ACC112 (cell line): ENCODE measurements around the gene COL11A1.

Experiments used
- H2AFZ ChIP-seq: fragments of 200-600 bp; sonication (generic); one replicate; pipeline ENCODE4 v1.6.0; 2017; ENCODE audit warnings: antibody characterized with exemption, low read length; ENCODE audit not compliant: unreplicated experiment
- H3K27ac ChIP-seq: fragments of 200-600 bp; sonication (generic); 2 replicates; pipeline ENCODE4 v1.5.1; 2014; ENCODE audit warnings: low read depth, mild to moderate bottlenecking, antibody characterized with exemption, low read length, moderate library complexity
- H3K27me3 ChIP-seq: fragments of 200-600 bp; sonication (generic); 2 replicates; pipeline ENCODE4 v1.6.1; 2014; ENCODE audit warnings: mild to moderate bottlenecking, antibody characterized with exemption, low read length, moderate library complexity, mixed read lengths; ENCODE audit not compliant: insufficient read depth
- H3K36me3 ChIP-seq: fragments of 200-600 bp; sonication (generic); 2 replicates; pipeline ENCODE4 v1.6.1; 2016; ENCODE audit warnings: mild to moderate bottlenecking, antibody characterized with exemption, low read length, moderate library complexity, mixed read lengths; ENCODE audit not compliant: insufficient read depth
- H3K4me1 ChIP-seq: fragments of 200-600 bp; sonication (generic); one replicate; pipeline ENCODE4 v1.6.1; 2016; ENCODE audit warnings: low read length, mixed read lengths; ENCODE audit not compliant: insufficient read depth, unreplicated experiment, control insufficient read depth
- H3K4me3 ChIP-seq: fragments of 200-600 bp; sonication (generic); 2 replicates; pipeline ENCODE4 v1.5.1; 2014; ENCODE audit warnings: mild to moderate bottlenecking, low read depth, low read length
- H3K79me2 ChIP-seq: fragments of 200-600 bp; sonication (generic); one replicate; pipeline ENCODE4 v1.6.0; 2016; ENCODE audit warnings: low read length; ENCODE audit not compliant: control insufficient read depth, unreplicated experiment, insufficient read depth

The COL11A1 gene

DNA sequence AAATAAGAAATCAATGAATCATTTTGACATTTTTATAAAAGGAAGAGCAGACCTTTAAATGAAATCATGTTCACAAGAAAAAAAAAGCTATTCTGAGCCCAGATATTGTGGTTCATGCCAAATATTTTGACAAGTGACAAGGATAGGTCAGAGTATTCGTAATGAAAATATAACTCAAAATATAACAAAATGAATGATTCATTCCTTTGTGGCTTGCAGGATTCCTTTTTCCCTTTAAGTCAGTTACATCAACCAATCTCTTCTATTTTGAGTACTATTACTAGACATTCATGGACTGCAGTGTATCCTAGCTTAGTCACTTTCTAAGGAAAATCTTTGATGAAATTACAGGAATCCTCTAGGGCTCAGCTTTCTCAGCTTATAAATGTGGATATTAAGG, 188.7 kb downstream of the COL11A1 start:
- peaks cover 13% of the 10 kb centered on the region for H3K4me1 ChIP-seq
- no peaks in the 10 kb centered on the region for H3K79me2 ChIP-seq
- 0 out of 2 replicates have a peak overlapping the region, but pooled peaks have one; percentile 5 for H3K4me3 ChIP-seq
- H3K36me3 ChIP-seq, result no peaks in the 10 kb centered on the region
- peak overlapping the region; percentile 22 for H3K27ac ChIP-seq
- no peak overlapping the region for H2AFZ ChIP-seq
- H3K27me3 ChIP-seq, result no peaks in the 10 kb centered on the region

DNA sequence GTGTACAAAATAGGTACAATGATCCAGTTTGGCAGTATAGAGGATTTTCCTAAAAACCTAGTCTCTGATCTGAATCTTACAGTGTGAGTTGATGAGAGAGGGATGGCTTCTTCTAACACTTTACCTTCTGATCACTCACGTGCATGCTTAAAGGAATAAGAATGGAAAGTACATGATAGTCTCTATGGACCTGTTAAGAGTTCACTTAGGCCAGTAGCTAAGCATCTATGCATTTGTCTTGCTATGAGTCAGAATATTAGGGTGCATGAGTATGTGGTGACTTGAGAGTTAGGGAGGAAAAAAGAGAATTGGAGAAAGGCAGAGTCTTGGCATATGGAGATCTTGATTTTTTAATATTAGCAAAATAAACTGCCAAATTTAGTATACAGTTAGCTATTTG, 206.3 kb downstream of the COL11A1 start:
- H3K36me3 ChIP-seq, result no peaks in the 10 kb centered on the region

DNA sequence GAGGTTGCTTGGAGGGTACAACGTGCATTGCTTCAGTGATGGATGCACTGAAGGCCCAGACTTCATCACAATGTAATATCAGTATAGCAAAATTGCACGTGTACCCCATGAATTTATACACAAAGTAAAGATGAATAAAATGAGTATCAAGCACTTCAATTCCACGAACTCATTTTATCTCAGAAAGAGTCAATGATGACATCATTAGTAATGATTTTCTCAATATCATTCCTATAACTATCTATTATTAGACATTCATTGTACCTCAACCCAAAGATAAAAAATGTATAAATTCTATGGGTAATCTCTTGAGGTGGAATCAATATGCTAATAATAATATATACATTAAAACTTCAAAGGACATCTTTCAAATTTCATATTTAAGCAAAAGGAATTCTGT, 208.4 kb downstream of the COL11A1 start:
- Histone ChIP-seq H3K27me3 (no peaks in the 10 kb centered on the region), H3K4me1 (peaks cover 22% of the 10 kb centered on the region), H3K36me3 (no peaks in the 10 kb centered on the region)

More for the DNA sequence above, 206.3 kb downstream of the COL11A1 start:
- Histone ChIP-seq H3K79me2 (no peaks in the 10 kb centered on the region), H2AFZ (no peak overlapping the region), H3K27ac (no peak overlapping the region), H3K4me1 (peaks cover 18% of the 10 kb centered on the region), H3K4me3 (no peak overlapping the region), H3K27me3 (no peaks in the 10 kb centered on the region)

DNA sequence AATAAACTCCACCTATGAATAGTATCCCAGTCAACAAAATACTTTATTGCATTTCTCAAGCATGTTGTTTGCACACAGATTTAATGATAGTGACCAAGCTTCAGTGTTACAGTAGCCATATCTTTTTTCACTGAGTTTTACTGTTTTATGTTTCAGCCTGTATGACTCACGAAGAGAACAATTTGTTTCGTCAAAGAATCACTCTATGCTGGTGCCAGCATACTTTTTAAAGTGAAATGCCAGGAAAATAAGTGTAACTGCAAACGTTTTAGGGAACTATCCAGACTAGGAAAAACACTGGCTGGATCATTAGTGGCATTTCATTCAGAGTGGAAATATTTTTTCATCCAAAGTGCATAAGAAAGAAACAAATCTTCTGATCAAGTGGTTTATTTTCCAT, 210.8 kb downstream of the COL11A1 start:
- Histone ChIP-seq H3K4me3 (0 out of 2 replicates have a peak overlapping the region, but pooled peaks have one; percentile 3), H3K4me1 (peaks cover 31% of the 10 kb centered on the region), H2AFZ (peak overlapping the region; percentile 20), H3K79me2 (no peaks in the 10 kb centered on the region), H3K27me3 (no peaks in the 10 kb centered on the region), H3K36me3 (no peaks in the 10 kb centered on the region), H3K27ac (peak overlapping the region; percentile 42)

More for the DNA sequence above, 208.4 kb downstream of the COL11A1 start:
- peak overlapping the region; percentile 53 for H2AFZ ChIP-seq
- H3K4me3 ChIP-seq, result no peak overlapping the region
- no peak overlapping the region for H3K27ac ChIP-seq
- no peaks in the 10 kb centered on the region for H3K79me2 ChIP-seq

DNA sequence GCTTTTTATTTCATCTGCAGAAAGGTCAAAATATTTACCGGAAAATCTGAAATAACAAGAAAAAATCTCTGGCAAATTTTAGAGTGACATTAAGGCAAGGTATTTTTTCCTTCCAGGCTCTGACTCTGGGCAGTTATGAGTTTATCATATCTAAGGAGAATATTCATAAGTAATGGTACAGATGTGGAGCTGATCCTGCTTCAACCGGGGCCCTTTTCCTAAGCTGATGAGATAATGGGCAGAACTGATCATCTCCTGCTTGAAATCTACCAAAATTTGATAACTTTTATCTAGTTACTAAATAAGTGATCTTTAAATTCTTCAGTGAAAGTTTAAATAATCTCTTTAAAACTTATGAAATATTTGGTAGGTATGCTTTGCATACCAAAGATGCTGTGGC, 211.6 kb downstream of the COL11A1 start:
- Histone ChIP-seq H3K79me2 (no peaks in the 10 kb centered on the region), H2AFZ (no peak overlapping the region), H3K27ac (no peak overlapping the region), H3K36me3 (no peaks in the 10 kb centered on the region), H3K27me3 (no peaks in the 10 kb centered on the region), H3K4me1 (peaks cover 32% of the 10 kb centered on the region), H3K4me3 (no peak overlapping the region)

DNA sequence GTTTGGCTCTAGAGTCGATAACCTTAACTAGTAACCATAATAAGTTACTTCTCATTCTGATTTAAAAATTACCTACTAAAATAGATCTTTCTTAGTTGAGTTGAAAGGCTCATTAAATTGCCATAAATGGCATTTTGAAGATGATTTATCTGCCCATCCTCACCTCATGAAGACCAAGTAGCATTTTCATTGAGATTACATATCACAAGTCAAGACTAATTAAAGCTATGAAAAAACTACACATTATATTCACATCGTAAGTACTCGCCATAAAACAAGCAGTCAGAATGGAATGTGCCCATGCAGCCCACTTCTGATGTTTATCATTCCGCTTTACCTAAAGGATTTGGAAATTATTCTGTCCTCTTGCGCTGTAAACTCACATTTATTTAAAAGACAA, 212.0 kb downstream of the COL11A1 start:
- H3K4me1 ChIP-seq, result peaks cover 34% of the 10 kb centered on the region
- H3K36me3 ChIP-seq, result no peaks in the 10 kb centered on the region
- no peak overlapping the region for H2AFZ ChIP-seq
- no peaks in the 10 kb centered on the region for H3K27me3 ChIP-seq
- no peak overlapping the region for H3K27ac ChIP-seq
- no peaks in the 10 kb centered on the region for H3K79me2 ChIP-seq
- H3K4me3 ChIP-seq, result no peak overlapping the region

DNA sequence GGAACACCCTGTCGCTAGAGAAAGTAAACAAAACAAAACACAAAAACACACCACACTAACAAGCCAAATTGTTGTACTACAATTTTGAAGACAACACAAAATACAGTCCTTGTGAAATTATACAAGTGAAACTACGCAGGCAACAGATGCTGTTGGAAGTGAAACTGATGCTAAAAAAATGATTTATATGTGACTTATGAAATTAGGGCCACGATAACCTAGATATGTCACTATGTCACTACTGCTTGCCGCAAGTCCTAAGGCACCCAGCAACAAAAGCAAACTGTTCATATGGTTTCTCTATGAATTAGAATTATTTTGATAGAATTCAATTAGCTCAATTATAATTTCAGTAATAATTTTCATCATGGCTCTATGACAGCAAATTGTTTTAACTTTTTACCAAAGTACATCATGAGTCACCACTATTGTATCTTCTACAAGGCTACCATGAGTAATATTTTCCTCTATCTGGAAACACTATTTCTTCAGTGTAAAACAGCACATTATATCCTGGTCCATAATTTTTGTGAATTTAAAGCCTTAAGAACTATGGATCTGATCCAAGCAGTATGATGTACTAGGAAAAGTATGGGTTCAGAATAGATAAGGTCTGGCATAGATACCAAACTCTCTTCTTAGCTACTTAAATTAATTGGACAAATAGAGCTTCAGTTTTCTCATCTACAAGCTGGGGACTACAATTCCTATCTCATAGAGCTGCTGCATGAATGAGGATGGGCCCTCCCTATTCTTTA, 216.3 kb downstream of the COL11A1 start:
- peak overlapping the region; percentile 20; the same call in 1 of the 2 replicates for H3K4me3 ChIP-seq
- no peaks in the 10 kb centered on the region for H3K36me3 ChIP-seq
- peak overlapping the region; percentile 64 for H2AFZ ChIP-seq
- H3K27ac ChIP-seq, result peak overlapping the region; percentile 80
- no peaks in the 10 kb centered on the region for H3K27me3 ChIP-seq
- H3K4me1 ChIP-seq, result peaks cover 25% of the 10 kb centered on the region
- no peaks in the 10 kb centered on the region for H3K79me2 ChIP-seq

DNA sequence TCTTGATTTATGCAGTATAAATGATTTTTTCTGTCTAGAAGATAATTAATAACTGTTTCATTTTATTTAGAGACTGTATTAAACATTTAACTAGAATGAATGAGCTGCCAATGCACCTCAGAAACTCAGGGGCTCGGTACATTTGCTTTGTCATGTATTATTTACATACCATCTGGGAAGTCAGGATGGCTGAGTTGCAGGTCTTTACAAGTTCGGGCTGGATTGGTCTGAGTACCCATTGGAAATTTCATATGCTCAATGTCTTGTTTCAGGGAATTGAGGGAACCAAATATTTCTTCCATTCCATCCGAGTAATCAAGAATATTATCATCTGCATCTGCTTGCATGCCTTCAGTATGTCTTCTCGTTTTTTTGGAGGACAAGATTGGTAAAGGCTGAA, 221.7 kb downstream of the COL11A1 start:
- H3K36me3 ChIP-seq, result no peaks in the 10 kb centered on the region
- H2AFZ ChIP-seq, result no peak overlapping the region
- no peaks in the 10 kb centered on the region for H3K79me2 ChIP-seq
- H3K4me3 ChIP-seq, result no peak overlapping the region
- H3K4me1 ChIP-seq, result peaks cover 12% of the 10 kb centered on the region
- no peak overlapping the region for H3K27ac ChIP-seq
- H3K27me3 ChIP-seq, result no peaks in the 10 kb centered on the region

DNA sequence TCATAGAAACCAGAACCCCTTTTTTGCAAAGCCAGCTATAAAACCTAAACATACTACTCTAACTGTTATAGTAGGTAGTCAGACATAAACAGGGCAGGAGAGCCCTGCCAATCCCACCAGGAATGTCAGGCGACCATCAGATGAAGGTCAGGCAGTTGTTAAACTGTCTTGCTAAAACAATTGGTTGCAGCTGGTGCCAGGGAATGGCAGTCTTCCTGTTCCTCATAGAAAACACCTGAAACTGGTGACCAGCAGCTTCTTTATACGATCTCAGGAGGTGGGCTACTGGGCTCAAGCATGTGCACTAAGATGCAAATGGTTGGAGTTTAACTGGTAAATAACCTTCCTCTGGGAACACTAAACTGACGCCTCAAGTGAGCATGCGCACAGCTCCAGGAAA, 224.1 kb downstream of the COL11A1 start:
- H3K4me3 ChIP-seq, result no peak overlapping the region
- H3K79me2 ChIP-seq, result no peaks in the 10 kb centered on the region
- peaks cover 27% of the 10 kb centered on the region for H3K4me1 ChIP-seq
- no peaks in the 10 kb centered on the region for H3K36me3 ChIP-seq
- H2AFZ ChIP-seq, result no peak overlapping the region
- H3K27ac ChIP-seq, result no peak overlapping the region
- H3K27me3 ChIP-seq, result no peaks in the 10 kb centered on the region

DNA sequence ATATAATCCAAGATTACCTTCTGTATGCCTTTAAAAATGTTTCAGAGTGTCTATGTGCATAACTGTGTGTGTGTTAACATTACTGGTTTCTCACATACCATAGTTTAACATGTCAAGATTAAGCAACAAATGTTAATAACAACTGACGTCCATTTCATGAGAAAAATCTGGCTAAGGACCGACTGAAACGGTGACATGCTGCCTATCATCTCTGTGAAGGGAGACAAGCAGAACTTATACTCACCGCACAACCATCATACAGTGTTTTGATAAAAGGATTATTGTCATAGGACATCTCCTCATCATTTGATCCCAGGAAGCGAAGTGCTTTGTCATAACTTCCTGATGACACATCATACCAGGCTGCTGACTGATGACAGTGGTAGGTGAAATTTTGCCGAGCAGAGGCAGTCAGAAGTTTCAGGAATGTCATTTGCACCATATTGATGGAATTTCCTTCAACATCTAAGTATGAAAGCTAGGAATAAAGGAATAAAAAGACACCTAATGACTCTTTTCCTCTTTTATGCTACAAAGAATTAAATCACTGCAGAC, 228.8 kb downstream of the COL11A1 start:
- H3K79me2 ChIP-seq, result no peaks in the 10 kb centered on the region
- H3K36me3 ChIP-seq, result no peaks in the 10 kb centered on the region
- peak overlapping the region; percentile 91 for H3K27ac ChIP-seq
- peaks cover 31% of the 10 kb centered on the region for H3K4me1 ChIP-seq
- H3K4me3 ChIP-seq, result peak overlapping the region; percentile 40; the same call in 1 of the 2 replicates
- no peaks in the 10 kb centered on the region for H3K27me3 ChIP-seq
- peak overlapping the region; percentile 76 for H2AFZ ChIP-seq

DNA sequence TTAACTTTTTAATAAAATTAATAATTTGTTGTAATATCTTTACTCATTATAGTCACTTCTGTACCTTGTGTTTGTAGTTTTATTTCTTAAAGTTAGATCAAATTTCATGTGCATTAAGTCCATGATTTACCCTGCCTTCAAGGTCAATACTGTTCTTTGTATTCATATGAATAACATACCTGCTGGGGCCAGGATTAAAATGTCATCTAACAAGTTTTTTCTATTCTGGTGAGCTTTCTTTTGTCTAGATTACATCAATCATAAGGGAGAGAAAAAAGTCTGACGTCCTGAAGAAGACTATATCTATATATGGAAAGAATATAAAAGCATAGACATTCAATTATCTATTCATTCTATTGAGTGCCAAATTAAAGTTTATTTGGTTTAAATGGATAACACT, 232.6 kb downstream of the COL11A1 start:
- H3K4me1 ChIP-seq, result peaks cover 18% of the 10 kb centered on the region
- no peaks in the 10 kb centered on the region for H3K36me3 ChIP-seq
- H3K79me2 ChIP-seq, result no peaks in the 10 kb centered on the region
- no peak overlapping the region for H3K4me3 ChIP-seq
- no peak overlapping the region for H3K27ac ChIP-seq
- H3K27me3 ChIP-seq, result no peaks in the 10 kb centered on the region
- no peak overlapping the region for H2AFZ ChIP-seq
